ENCODE results near the gene HRAS.

The HRAS gene

GRCh38 chr11:567629-568292 lies 32.4 kb upstream of the HRAS start:
- no peak for DNase-seq (ENCODE audit: extremely low read depth in 1 of 2, low read depth in 1 of 2)

DNA sequence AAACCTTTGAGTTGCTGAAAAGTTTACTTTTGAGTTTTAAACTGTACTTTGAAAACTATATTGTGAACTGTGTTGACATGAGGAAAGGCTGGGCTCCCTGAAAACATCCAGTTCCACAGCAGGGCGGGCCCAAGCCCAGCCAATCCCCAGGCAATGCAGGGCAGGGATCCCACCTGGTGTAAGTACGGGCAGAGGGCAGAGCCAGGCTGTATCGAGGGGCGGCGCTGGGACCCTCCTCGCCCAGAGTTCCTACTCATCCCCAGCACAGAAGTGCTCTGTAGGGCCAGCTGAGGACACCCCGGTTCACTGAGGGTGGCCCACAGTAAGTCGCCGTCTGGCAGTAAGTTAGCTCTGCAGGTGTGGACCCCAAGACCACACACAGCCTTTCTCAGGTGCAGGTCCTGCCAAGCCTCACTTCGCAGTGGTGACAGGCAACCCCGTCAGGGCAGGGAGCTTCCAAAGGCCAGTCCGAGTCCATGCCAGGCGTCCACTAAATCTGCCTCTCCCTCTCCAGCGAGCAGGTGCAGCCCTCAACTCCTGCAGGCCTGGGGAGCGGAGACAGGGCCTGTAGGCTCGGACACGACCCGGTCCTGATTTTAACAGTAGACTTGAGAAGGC lies 31.7 kb upstream of the HRAS start:
- no peak for DNase-seq (ENCODE audit: extremely low read depth in 1 of 2, low read depth in 1 of 2)

GRCh38 chr11:565921-566509 lies 30.6 kb upstream of the HRAS start:
- no peak for DNase-seq (ENCODE audit: extremely low read depth in 1 of 2, low read depth in 1 of 2)

GRCh38 chr11:563812-564578 lies 28.6 kb upstream of the HRAS start:
- DNase-seq (ENCODE audit: extremely low read depth in 1 of 2, low read depth in 1 of 2) = no peak

- DNase-seq (ENCODE audit: extremely low read depth in 1 of 2, low read depth in 1 of 2) = no peak
Observed at GRCh38 chr11:563066-563811, 27.9 kb upstream of the HRAS start.

DNA sequence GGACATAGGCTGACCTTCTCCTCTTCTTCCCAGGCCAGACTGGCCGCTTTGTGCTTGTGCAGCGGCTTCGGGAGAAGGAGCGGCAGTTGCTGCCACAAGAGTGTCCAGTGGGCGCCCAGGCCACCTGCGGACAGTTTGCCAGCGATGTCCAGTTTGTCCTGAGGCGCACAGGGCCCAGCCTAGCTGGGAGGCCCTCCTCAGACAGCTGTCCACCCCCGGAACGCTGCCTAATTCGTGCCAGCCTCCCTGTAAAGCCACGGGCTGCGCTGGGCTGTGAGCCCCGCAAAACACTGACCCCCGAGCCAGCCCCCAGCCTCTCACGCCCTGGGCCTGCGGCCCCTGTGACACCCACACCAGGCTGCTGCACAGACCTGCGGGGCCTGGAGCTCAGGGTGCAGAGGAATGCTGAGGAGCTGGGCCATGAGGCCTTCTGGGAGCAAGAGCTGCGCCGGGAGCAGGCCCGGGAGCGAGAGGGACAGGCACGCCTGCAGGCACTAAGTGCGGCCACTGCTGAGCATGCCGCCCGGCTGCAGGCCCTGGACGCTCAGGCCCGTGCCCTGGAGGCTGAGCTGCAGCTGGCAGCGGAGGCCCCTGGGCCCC lies 26.8 kb upstream of the HRAS start:
- no peak for DNase-seq (ENCODE audit: extremely low read depth in 1 of 2, low read depth in 1 of 2)

- DNase-seq (ENCODE audit: extremely low read depth in 1 of 2, low read depth in 1 of 2) = no peak
Observed at GRCh38 chr11:561148-562003, 26.0 kb upstream of the HRAS start.

DNA sequence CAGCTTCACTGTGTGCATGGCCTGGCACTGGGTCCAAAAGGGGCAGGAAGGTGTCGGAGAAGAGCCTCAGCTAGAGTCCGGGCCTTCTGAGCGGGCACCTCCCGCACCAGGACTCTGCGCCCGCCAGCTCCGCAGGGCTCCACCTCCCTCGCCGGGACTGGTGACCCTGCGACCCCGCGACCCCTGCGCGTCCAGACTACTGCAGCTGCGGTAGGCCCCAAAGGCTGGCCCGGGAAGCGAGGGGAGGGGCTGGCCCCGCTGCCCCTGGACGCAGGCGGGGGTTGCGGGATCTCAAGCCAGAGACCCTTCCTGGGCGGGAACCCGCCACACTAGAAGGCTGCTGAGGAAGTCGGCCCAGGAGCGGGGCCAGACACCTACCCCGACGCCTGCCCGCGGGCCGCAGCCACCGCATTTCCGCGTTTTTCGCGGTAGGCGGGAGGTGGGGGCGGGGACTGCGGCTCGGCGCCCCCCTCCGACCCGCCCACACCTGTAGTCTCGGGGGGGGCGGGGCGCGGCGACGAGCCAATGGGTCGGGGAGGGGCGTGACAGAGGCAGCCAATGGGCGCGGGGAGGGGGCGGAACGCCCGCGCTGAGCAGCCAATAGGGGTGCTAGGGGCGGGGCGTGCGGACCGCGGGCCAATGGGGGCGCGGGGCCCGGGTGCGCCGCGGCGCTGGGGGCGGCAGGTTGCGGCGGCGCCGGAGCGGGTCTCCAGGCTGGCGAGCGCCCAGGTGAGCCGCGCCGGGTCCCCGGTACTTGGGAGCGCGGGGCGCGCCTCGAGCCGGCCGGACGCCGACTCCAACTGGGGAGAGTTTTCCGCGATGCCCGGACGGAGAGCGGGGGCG lies 25.1 kb upstream of the HRAS start, which contains the start of the genes LMNTD2 and RASSF7:
LMNTD2 (minus strand) TSS at position 434 of the 843 bp plus-strand sequence; CDS start at position 412, 22 bp downstream.
RASSF7 (plus strand) TSS at position 666 of the 843 bp plus-strand sequence. CDS start 799 bp downstream, outside the sequence.
- peak; percentile 90 to 91 for DNase-seq (ENCODE audit: extremely low read depth in 1 of 2, low read depth in 1 of 2)

DNA sequence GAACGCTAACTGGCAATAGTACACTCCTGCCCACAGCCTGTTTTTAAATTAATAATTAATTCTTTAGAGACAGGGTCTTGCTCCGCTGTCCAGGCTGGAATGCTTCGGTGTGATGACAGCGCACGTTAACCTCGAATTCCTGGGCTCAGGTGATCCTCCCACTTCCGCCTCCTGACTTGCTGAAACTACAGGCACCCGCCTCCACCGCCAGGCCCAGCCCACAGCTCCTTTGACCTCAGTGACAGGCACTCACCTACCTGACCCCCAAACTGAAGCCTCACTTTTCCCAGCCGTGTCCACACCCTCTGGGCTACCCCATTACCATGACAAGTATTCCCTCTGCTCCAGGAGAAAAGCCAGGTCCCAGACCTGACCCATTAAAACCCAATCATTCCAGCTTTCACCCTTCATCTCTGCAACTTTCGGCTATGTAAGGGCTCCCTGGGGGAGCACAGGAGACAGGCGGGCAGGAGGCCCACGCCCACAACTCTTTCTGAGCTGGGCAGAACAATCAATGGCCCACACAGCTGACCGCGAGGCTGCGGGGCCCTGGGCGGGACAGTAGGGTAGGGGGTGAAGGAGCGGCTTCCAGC lies 24.4 kb upstream of the HRAS start:
- no peak for DNase-seq (ENCODE audit: extremely low read depth in 1 of 2, low read depth in 1 of 2)

DNA sequence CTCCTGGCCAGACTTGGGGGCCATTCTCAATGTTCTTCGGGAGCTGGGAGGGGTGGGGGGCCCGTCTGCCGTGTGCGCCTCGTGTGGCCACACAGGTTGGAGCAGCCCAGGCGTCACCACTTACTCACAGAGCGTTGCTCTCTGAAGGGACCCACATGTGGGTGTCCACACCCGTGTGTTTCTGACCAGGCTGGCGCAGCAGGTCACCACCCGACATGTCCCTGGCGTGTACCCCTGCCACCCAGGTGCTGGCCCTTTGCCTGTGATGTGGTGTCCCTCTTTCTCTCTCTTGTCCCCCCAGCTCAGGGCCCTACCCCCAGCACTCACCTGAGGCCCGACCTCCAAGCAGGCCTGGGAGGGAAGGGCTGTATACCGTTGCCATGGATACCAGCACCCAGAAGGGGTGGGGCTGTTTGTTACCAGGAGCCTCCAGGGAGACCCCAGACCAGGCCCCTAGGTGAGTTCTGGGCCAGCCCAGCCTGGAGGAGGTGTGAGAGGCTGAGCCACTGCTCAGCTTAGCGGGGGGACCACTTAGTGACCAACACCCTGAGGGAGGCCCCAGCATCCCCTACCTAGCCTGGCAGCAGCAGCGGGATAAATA lies 23.7 kb upstream of the HRAS start:
- DNase-seq (ENCODE audit: extremely low read depth in 1 of 2, low read depth in 1 of 2) = no peak

DNA sequence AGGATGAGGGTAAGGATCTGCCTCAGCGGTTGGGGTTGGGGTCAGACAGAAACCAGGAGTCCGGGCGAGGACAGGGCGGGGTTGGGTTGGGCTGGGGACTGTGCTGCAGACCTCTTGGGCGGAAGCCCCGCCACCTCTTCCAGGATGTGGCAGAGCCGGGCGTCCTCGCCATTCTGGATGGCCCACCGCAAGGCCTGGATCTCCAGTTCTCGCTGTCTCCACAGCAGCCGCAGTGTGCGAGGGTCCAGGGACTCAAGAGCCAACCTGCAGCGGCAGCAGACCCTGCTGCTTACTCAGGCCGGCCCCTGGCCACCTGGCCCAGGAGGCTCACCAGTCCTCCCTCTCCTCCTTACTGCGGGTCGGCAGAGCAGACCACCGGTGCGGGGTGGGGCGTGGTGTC lies 23.1 kb upstream of the HRAS start:
- no peak for DNase-seq (ENCODE audit: extremely low read depth in 1 of 2, low read depth in 1 of 2)

GRCh38 chr11:557328-558132 lies 22.2 kb upstream of the HRAS start:
- DNase-seq (ENCODE audit: extremely low read depth in 1 of 2, low read depth in 1 of 2) = no peak

DNA sequence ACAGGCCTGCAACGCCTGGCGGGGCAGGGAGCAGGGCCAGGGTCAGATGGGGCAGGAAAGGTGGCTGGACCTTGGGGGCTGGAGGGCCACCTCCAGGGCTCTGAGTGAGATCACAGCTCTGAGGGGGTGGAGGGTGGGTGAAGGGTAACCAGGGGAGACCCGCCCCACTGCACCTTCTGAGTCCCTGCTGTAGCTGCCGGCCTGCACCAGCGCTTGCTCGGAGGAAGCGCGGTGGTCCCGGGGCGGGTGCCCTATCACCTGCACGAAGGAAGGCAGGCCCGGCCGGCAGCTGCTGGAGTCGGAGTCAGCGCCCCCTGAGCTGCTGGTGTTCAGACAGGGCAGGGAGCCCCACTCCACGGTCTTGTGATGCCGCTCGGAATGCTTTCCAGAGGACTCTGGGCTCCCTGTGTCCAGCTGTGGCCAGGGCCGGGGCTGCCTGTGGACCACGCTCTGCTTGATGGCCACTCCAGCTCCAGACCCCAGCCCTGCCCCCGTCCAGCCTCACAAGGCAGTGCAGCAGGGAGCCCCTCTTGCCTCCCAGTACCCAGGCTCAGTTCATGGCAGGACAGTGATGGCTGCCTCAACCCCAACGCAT lies 21.4 kb upstream of the HRAS start:
- no peak for DNase-seq (ENCODE audit: extremely low read depth in 1 of 2, low read depth in 1 of 2)

DNA sequence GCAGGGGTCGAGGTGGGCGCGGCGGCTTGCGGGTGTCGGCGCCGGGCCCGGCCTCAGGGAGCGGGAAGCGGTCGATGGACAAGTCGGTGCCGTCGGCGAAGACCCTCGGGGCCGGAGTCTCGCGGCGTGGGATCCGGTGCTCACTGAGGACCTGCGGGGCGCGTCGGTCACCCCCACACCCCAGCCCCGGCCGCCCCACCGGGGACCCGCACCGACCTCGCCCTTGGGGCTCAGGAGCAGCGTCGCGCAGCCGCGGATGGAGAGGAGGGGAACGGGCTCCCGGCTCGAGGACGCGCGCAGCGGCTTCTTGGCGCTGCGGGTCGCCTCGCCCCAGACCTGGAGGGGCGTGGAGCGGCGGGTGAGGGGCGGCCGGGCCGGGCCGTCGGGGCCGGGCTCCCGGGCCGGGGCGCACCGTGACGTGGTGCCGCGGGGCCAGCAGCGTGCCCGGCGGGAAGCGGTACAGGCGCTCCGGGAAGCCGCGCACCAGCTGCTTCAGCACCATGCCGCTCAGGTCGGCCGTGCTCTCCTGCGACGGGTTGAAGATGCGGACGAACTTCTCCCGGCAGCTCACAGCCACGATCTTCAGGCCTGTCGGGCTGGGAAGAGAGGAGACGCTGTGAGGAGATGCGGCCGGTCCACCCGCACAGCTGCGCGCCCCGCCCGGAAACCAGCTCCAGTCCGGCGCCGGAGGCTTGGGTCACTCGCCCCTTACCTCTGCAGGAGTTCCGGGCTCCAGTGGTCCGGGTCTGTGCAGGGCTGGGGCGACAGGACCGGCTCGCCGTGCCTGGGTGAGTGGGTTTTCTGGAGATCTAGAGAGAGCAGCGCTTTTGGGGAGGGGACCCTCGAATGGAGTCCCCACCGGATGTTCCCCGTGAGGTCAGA lies 20.6 kb upstream of the HRAS start:
- no peak for DNase-seq (ENCODE audit: extremely low read depth in 1 of 2, low read depth in 1 of 2)

DNA sequence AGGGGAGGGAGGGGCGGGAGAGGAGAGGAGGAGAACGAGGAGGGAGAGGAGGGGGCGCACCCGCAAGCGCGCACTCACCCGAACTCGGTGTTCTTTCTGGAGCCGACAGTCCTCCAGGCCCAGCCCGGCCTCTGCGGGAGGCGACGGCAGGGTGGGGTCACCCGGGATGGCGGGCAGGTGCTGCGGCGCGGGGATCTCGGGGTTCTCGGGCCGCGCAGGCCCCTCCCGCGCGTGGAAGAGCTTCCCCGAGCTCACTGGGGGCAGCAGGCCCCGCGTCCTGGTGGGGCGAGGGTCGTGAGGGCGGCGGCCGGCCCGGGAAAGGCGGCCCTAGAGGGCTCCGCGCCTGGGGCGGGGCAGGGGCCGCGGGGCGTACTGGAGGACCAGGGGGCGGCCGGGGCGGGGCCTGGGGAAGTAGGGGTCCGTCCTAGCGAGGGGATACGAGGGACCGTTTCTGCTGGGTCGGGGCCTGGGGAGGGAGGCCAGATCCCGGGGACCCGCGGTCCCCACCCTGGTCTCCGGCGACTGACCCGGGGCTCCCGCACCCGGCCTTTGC lies 19.9 kb upstream of the HRAS start:
- no peak for DNase-seq (ENCODE audit: extremely low read depth in 1 of 2, low read depth in 1 of 2)
